ENCODE results near the gene GRIK1.

- TF ChIP-seq, protein P1, sequence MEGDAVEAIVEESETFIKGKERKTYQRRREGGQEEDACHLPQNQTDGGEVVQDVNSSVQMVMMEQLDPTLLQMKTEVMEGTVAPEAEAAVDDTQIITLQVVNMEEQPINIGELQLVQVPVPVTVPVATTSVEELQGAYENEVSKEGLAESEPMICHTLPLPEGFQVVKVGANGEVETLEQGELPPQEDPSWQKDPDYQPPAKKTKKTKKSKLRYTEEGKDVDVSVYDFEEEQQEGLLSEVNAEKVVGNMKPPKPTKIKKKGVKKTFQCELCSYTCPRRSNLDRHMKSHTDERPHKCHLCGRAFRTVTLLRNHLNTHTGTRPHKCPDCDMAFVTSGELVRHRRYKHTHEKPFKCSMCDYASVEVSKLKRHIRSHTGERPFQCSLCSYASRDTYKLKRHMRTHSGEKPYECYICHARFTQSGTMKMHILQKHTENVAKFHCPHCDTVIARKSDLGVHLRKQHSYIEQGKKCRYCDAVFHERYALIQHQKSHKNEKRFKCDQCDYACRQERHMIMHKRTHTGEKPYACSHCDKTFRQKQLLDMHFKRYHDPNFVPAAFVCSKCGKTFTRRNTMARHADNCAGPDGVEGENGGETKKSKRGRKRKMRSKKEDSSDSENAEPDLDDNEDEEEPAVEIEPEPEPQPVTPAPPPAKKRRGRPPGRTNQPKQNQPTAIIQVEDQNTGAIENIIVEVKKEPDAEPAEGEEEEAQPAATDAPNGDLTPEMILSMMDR (conservative IDR thresholded peaks at IDR 0.05), result no peak
- no peak for TF ChIP-seq EZH2 (IDR thresholded peaks at IDR 0.05; ENCODE audit: low read depth)
These were observed 96.0 kb downstream of the GRIK1 start for GRCh38 chr21:29843804-29844203.

Measured in PC-9 (cell line).